Hepatocyte (in vitro differentiated cells): Measurements from ENCODE around the gene CUL9. TPM values are rescaled to one million over a fixed set of nuclear protein-coding genes. Genes with fewer than 3 reads are reported as not detected.
"Not testable (repeated sequence)": the region's sequence is repeated elsewhere in the genome, so short reads cannot be mapped to it uniquely, and the experiment has no call there.

Experiments
- DNase-seq: peaks from one replicate; pipeline ENCODE4 v3.0.0-alpha.2; 2016; ENCODE audit warnings: low spot score
- H2AFZ ChIP-seq: fragments of 200-600 bp; sonication (generic); 2 replicates; pipeline ENCODE4 v1.6.0; 2016; ENCODE audit warnings: antibody characterized with exemption, mild to moderate bottlenecking
- H3K27ac ChIP-seq: fragments of 200-600 bp; sonication (generic); 2 replicates; pipeline ENCODE4 v1.5.1; 2016; ENCODE audit warnings: mild to moderate bottlenecking
- H3K27me3 ChIP-seq: fragments of 200-600 bp; sonication (generic); 2 replicates; pipeline ENCODE4 v1.6.1; 2016
- H3K36me3 ChIP-seq: fragments of 200-600 bp; sonication (generic); replicated peaks from 2 replicates; pipeline ENCODE4 v1.5.1; 2016; ENCODE audit warnings: low read depth; ENCODE audit not compliant: insufficient read depth
- H3K4me1 ChIP-seq: fragments of 200-600 bp; sonication (generic); 2 replicates; pipeline ENCODE4 v1.5.1; 2016; ENCODE audit warnings: mild to moderate bottlenecking, moderate library complexity; ENCODE audit not compliant: insufficient read depth
- H3K4me2 ChIP-seq: fragments of 200-600 bp; sonication (generic); 2 replicates; pipeline ENCODE4 v1.6.0; 2016
- H3K4me3 ChIP-seq: fragments of 200-600 bp; sonication (generic); 2 replicates; pipeline ENCODE4 v1.5.1; 2016; ENCODE audit warnings: mild to moderate bottlenecking
- H3K79me2 ChIP-seq: fragments of 200-600 bp; sonication (generic); 2 replicates; pipeline ENCODE4 v1.6.0; 2017; ENCODE audit warnings: mild to moderate bottlenecking
- H3K9me2 ChIP-seq: fragments of 200-600 bp; sonication (generic); replicated peaks from 2 replicates; pipeline ENCODE4 v1.6.0; 2017; ENCODE audit warnings: mild to moderate bottlenecking; ENCODE audit not compliant: insufficient read depth
- H3K9me3 ChIP-seq: fragments of 200-600 bp; sonication (generic); 2 replicates; pipeline ENCODE4 v1.5.1; 2016; ENCODE audit warnings: low read depth, mild to moderate bottlenecking
- H4K20me1 ChIP-seq: fragments of 200-600 bp; sonication (generic); 2 replicates; pipeline ENCODE4 v1.6.0; 2016; ENCODE audit warnings: mild to moderate bottlenecking; ENCODE audit not compliant: insufficient read depth, poor library complexity, severe bottlenecking
- CTCF ChIP-seq: fragments of 200-600 bp; sonication (generic); IDR thresholded peaks from 2 replicates; pipeline ENCODE4 v1.5.1; 2016; ENCODE audit warnings: antibody characterized with exemption, mild to moderate bottlenecking; ENCODE audit not compliant: poor library complexity
- EZH2 ChIP-seq: fragments of 200-600 bp; sonication (generic); IDR thresholded peaks from 2 replicates; pipeline ENCODE4 v1.6.1; 2016; ENCODE audit warnings: antibody characterized with exemption, mild to moderate bottlenecking, borderline replicate concordance
- EZH2phosphoT487 ChIP-seq: fragments of 200-600 bp; sonication (generic); IDR thresholded peaks from one replicate; pipeline ENCODE4 v1.6.1; 2018; ENCODE audit warnings: antibody characterized with exemption, mild to moderate bottlenecking, low read depth, moderate library complexity; ENCODE audit not compliant: unreplicated experiment, severe bottlenecking
- WGBS: methylation state at CpG from one replicate; pipeline ENCODE4 v1.1.6; 2016; ENCODE audit warnings: low lambda C conversion rate; ENCODE audit errors: missing lambda C conversion rate; 5-methylcytosine and 5-hydroxymethylcytosine counted together
- polyA plus RNA-seq: library from polyadenylated mRNA; unstranded; fragments of >200 nt; fragmentation: Nextera tagmentation; extraction: Ambion mirVana; gene quantifications from 2 replicates; pipeline ENCODE4 v1.2.1, GENCODE V29; 2016
- total RNA-seq: library from RNA; depleted of rRNA; stranded (reverse); fragments of >200 nt; gene quantifications from 2 replicates; pipeline ENCODE4 v1.2.3, GENCODE V29; 2014

CUL9 gene
- total RNA-seq (13.4 and 26.2 TPM in 2 replicates), polyA plus RNA-seq (20.1 and 22.3 TPM in 2 replicates)

- H3K4me3 ChIP-seq = peak within 1 kb of the TSS; percentile 81
- H3K27me3 ChIP-seq = no peaks in the 10 kb centered on the region
- peaks cover 6% of the 10 kb centered on the region for H3K79me2 ChIP-seq
- peak within 1 kb of the TSS; percentile 94 for H3K4me2 ChIP-seq
- no peaks in the 10 kb centered on the region for H4K20me1 ChIP-seq
- TF ChIP-seq CTCF (no peak), EZH2 (no peak), EZH2phosphoT487 (no peak)
- H2AFZ ChIP-seq = peak within 1 kb of the TSS; percentile 37
- peak within 1 kb of the TSS; percentile 67 for H3K27ac ChIP-seq
- WGBS = 3% methylated on average over 44 of the region's 51 CpGs
- peaks cover 6% of the 10 kb centered on the region for H3K4me1 ChIP-seq
- no peaks in the 10 kb centered on the region for H3K36me3 ChIP-seq
- no peaks in the 10 kb centered on the region for H3K9me3 ChIP-seq
- no peaks in the 10 kb centered on the region for H3K9me2 ChIP-seq
- peak; percentile 91 for DNase-seq
Observed at GRCh38 chr6:43181942-43182860, at the start of gene CUL9. Gene CUL9, plus strand, starts transcription at chr6:43182196. Its CDS starts 2,115 bp downstream, at chr6:43184311.

DNA sequence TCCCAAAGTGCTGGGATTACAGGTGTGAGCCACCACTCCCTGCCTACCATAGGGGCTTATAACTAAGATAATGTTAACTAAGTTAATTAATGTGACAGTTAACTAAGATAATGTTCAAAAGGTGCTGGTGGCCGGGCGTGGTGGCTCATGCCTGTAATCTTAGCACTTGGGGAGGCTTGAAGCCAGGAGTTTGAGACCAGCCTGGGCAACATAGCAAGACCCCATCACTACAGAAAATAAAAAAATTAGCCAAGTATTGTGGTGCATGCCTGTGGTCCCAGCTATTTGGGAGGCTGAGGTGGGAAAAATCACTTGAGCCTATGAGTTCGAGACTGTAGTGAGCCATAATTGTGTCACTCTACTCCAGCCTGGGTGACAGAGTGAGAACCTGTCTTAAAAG is 43.7 kb upstream of the CUL9 start:
- Histone ChIP-seq H3K4me1 (peaks cover 5% of the 10 kb centered on the region), H3K79me2 (no peaks in the 10 kb centered on the region), H2AFZ (no peak overlapping the region), H3K36me3 (no peaks in the 10 kb centered on the region), H3K9me3 (no peaks in the 10 kb centered on the region), H3K4me3 (no peak overlapping the region), H4K20me1 (no peaks in the 10 kb centered on the region), H3K27ac (no peak overlapping the region), H3K9me2 (no peaks in the 10 kb centered on the region), H3K27me3 (no peaks in the 10 kb centered on the region), H3K4me2 (no peak overlapping the region)
- whole genome bisulfite sequencing = 98% methylated on average over 3 of the region's 3 CpGs
- no peak for DNase-seq
- TF ChIP-seq EZH2phosphoT487 (no peak), EZH2 (no peak), CTCF (no peak)

GRCh38 chr6:43139973-43140372 is 42.0 kb upstream of the CUL9 start:
- H2AFZ ChIP-seq, H3K9me3 ChIP-seq, H3K36me3 ChIP-seq, H3K27ac ChIP-seq, H3K9me2 ChIP-seq, H3K4me2 ChIP-seq, DNase-seq, H4K20me1 ChIP-seq, H3K79me2 ChIP-seq, H3K4me3 ChIP-seq, H3K27me3 ChIP-seq: not testable (repeated sequence)
- H3K4me1 ChIP-seq = peaks cover 10% of the 10 kb centered on the region
- 98% methylated on average over 11 of the region's 11 CpGs for WGBS

DNA sequence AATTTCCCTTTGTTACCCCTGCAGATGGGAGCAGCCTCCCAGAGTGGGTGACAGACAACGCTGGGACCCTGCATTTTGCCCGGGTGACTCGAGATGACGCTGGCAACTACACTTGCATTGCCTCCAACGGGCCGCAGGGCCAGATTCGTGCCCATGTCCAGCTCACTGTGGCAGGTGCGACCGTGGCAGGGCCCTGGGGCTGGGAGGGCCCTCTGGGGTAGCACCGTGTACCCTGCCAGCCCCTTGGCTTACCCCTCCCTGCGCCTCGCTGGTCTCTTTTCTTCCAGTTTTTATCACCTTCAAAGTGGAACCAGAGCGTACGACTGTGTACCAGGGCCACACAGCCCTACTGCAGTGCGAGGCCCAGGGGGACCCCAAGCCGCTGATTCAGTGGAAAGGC is 40.4 kb upstream of the CUL9 start:
- H3K27ac ChIP-seq = no peak overlapping the region
- H3K27me3 ChIP-seq = no peaks in the 10 kb centered on the region
- H3K4me3 ChIP-seq = no peak overlapping the region
- H3K9me3 ChIP-seq = no peaks in the 10 kb centered on the region
- H3K9me2 ChIP-seq = no peaks in the 10 kb centered on the region
- H2AFZ ChIP-seq = no peak overlapping the region
- TF ChIP-seq EZH2phosphoT487 = no peak
- TF ChIP-seq EZH2 = no peak
- TF ChIP-seq CTCF = no peak
- H3K79me2 ChIP-seq = no peaks in the 10 kb centered on the region
- no peak overlapping the region for H3K4me2 ChIP-seq
- H3K36me3 ChIP-seq = no peaks in the 10 kb centered on the region
- no peaks in the 10 kb centered on the region for H4K20me1 ChIP-seq
- DNase-seq = no peak
- 96% methylated on average over 16 of the region's 16 CpGs for WGBS
- H3K4me1 ChIP-seq = peaks cover 10% of the 10 kb centered on the region
